Measurements from ENCODE around the gene TPP1. TPM values are rescaled to one million over a fixed set of nuclear protein-coding genes. Genes with fewer than 3 reads are reported as not detected.

TPP1 gene
- total and polyA plus RNA-seq, 8 donors = 60.3 to 264 (median 70.0) TPM

DNA sequence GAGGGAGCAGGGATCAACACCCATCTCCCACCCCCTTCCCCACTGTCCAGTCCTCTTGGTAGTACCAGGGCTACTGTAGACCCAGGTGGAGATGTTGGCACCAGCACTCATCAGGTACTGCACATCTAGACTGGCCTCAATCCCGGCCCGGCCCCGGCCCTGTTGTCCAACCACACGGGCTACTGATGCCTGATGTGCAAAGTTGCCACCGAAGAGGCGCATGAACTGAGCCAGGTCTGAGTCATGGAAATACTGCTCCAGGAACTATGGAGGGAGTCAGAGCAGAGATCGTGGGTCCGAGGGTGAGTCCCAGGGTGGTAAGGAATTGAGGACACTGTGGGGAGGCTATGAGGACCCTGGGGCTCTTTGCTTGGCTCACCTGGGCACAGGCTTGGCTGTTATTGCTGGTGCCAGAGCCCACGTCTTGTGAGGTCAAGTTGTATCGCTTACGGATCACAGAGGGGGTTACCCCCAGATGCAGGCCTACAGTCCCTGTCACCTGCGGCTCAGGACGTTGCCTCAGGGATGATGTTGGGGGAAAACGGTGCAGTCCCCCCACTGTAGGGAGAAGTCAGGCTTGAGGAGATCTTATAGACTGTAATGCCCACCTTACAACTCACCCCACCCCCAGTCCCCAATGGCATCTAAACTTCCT, 2.5 kb downstream of the TPP1 start:
- Histone ChIP-seq H3K4me3 (peak overlapping the region in 1 of 2 donors; percentile 82), H3K36me3 (peaks cover 0 to 35% of the 10 kb centered on the region in 2 donors), H3K4me1 (peaks cover 13 to 60% of the 10 kb centered on the region in 2 donors), H3K27me3 (no peaks in the 10 kb centered on the region), H3K9me3 (no peaks in the 10 kb centered on the region), H3K27ac (peak overlapping the region in 1 of 2 donors; percentile 95)
- TF ChIP-seq, protein P1, sequence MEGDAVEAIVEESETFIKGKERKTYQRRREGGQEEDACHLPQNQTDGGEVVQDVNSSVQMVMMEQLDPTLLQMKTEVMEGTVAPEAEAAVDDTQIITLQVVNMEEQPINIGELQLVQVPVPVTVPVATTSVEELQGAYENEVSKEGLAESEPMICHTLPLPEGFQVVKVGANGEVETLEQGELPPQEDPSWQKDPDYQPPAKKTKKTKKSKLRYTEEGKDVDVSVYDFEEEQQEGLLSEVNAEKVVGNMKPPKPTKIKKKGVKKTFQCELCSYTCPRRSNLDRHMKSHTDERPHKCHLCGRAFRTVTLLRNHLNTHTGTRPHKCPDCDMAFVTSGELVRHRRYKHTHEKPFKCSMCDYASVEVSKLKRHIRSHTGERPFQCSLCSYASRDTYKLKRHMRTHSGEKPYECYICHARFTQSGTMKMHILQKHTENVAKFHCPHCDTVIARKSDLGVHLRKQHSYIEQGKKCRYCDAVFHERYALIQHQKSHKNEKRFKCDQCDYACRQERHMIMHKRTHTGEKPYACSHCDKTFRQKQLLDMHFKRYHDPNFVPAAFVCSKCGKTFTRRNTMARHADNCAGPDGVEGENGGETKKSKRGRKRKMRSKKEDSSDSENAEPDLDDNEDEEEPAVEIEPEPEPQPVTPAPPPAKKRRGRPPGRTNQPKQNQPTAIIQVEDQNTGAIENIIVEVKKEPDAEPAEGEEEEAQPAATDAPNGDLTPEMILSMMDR (IDR thresholded peaks at IDR 0.05) = no peak
- no peak for DNase-seq
- no peak for ATAC-seq
- intact Hi-C loops (cut with DNase I) = no loop called here

DNA sequence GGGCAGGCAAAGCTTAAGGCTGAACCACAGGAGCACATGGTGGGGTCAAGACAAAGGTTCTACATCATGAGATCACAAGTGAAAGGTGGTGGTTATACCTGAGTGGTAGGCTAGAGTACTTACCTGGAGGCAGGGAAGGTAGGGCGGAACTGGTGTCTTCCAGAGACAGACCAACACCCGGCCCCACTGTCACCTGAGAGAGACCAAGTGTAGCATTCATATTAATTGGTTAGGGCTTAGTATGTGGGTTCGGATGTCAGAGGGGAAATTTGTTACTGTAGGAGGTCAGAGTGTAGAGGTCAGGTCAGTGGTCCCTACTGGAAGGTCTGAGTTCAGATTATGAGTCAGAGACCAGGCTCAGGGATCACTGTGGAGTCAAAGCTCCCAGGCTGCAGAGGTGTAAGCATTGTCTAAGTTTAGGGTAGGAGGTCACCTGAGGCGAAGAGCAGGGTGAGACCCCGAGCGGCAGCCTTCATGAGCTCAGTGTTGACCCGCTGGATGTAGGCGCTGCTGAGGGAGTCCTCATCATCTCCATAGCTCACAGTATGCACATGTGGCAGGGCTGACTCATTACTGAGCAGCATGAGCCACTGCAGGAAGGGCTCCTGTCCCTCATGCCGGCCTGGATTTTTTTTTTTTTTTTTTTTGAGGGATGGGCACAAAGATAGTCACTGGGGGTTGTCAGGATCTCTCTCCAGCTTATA, 3.2 kb downstream of the TPP1 start:
- intact Hi-C loops (cut with DNase I) = no loop called here
- no peak for ATAC-seq
- TF ChIP-seq, protein P1 (IDR thresholded peaks at IDR 0.05) = no peak

DNA sequence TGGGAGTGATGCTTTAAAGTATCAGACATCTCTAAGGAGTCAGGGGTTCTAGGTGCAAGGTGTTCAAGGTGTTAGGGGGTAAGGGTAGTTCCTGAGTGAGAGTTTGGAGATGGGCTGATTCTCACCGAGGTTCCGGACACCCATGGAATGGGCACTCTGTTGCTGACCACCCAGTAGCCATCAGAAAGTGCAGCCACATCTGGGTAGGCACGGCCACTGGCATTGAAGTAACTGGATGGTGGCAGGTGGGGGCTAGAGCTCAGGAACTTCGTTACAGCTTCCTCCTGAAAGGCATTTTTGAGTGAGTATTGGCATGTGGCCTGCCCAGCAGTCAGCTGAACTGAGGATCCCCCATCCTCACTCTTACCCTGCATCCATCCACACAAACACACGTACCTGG, 4.2 kb downstream of the TPP1 start:
- TF ChIP-seq, protein P1 (IDR thresholded peaks at IDR 0.05) = no peak
- intact Hi-C loops (cut with DNase I) = no loop called here
- peaks cover 19 to 72% of the 10 kb centered on the region in 2 donors for H3K4me1 ChIP-seq
- H3K36me3 ChIP-seq = peaks cover 0 to 49% of the 10 kb centered on the region in 2 donors
- DNase-seq (no peak), ATAC-seq (no peak)
- H3K27ac ChIP-seq = no peak overlapping the region
- H3K9me3 ChIP-seq = no peaks in the 10 kb centered on the region
- no peak overlapping the region for H3K4me3 ChIP-seq
- H3K27me3 ChIP-seq = no peaks in the 10 kb centered on the region

More for the DNA sequence above, 3.2 kb downstream of the TPP1 start:
- peaks cover 19 to 66% of the 10 kb centered on the region in 2 donors for H3K4me1 ChIP-seq
- DNase-seq = no peak
- no peaks in the 10 kb centered on the region for H3K27me3 ChIP-seq
- peak overlapping the region in 1 of 2 donors; percentile 3 for H3K27ac ChIP-seq
- H3K9me3 ChIP-seq = no peaks in the 10 kb centered on the region
- no peak overlapping the region for H3K4me3 ChIP-seq
- peaks cover 0 to 39% of the 10 kb centered on the region in 2 donors for H3K36me3 ChIP-seq

DNA sequence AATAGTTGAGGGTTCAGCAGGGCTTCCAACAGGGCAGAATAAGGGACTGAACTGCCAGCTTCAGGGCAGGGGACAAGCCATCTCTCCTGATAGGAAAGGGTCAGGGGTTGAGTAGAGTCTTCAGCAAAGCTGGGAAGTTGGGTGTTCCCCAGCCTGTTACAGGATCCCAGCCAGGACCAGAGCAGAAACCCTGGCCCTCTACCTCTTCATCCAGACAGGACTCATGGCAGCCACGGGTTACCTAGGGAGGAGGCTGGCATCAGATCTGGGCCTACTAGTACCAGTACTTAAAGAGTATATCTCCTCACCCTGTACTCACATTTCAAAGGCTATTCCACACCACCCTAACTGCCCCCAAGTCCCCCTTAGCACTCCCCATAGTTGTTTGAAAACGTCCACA, 4.8 kb downstream of the TPP1 start:
- intact Hi-C loops (cut with DNase I) = no loop called here
- Histone ChIP-seq H3K4me3 (no peak overlapping the region), H3K27me3 (no peaks in the 10 kb centered on the region), H3K27ac (no peak overlapping the region), H3K36me3 (peaks cover 0 to 55% of the 10 kb centered on the region in 2 donors), H3K4me1 (peaks cover 15 to 72% of the 10 kb centered on the region in 2 donors), H3K9me3 (no peaks in the 10 kb centered on the region)
- ATAC-seq (no peak), DNase-seq (no peak)
- TF ChIP-seq, protein P1 (IDR thresholded peaks at IDR 0.05) = no peak

DNA sequence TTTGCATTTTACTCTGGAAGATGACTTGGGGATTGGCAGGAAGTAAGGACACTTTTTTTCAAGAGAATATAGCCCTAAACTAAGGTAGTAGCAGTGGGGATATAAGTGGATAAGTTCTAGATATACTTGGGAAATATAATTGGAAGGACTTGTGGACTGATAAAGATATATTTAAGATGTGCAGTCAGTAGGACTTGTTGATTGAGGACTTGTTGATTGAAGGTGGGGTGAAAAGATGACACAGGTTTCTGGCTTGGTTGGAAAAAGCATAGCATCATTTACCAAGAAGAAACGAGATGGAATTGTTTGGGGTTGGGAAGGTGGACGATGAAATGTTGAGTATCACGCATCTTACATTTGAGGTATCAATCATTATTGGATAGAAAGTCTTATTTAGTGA, 5.7 kb downstream of the TPP1 start:
- H3K27ac ChIP-seq = peak overlapping the region; percentile 98 to 99
- ATAC-seq (no peak), DNase-seq (no peak)
- intact Hi-C loops (cut with DNase I) = no loop called here
- peaks cover 0 to 64% of the 10 kb centered on the region in 2 donors for H3K36me3 ChIP-seq
- H3K9me3 ChIP-seq = no peaks in the 10 kb centered on the region
- peaks cover 14 to 79% of the 10 kb centered on the region in 2 donors for H3K4me1 ChIP-seq
- H3K4me3 ChIP-seq = no peak overlapping the region
- H3K27me3 ChIP-seq = no peaks in the 10 kb centered on the region
- TF ChIP-seq, protein P1 (IDR thresholded peaks at IDR 0.05) = no peak

All from left lung (tissue), 10 donors.